GM18951 (cell line): ENCODE results near the gene WNK1.

Experiments used
- POLR2A ChIP-seq: IDR thresholded peaks from 4 replicates; pipeline ENCODE4 v1.6.1; 2011; ENCODE audit warnings: mild to moderate bottlenecking; ENCODE audit not compliant: insufficient read length, insufficient read depth; ENCODE audit errors: extremely low read depth
- in situ Hi-C: fragments of 300-500 bp; cut with MboI; formaldehyde crosslinking; loops from one replicate; pipeline ENCODE4 v1.12.0; 2022; ENCODE audit warnings: low sequenced_read_pairs, mixed read lengths, inconsistent platforms; ENCODE audit not compliant: unreplicated experiment

The WNK1 gene

DNA sequence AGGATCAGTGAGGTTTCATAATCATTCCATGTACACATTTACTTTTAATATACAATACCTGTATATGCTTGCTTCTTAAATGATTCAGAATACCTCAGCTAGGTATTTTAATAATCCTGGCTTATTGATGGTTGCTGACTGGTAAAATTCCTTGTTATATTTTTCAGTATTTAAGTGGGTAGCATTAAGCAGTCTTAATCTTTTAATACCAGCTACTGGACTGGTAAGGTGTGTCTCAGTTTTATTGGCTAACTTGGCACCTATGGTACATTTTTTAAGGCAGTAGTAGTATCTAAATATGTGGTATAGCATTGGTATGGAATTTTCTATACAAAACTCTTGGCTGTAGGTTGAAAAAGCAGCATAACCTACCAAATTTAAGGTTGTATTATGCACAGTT is 100.5 kb downstream of the WNK1 start:
- TF ChIP-seq POLR2A: no peak
- in situ Hi-C loops: no loop called here

DNA sequence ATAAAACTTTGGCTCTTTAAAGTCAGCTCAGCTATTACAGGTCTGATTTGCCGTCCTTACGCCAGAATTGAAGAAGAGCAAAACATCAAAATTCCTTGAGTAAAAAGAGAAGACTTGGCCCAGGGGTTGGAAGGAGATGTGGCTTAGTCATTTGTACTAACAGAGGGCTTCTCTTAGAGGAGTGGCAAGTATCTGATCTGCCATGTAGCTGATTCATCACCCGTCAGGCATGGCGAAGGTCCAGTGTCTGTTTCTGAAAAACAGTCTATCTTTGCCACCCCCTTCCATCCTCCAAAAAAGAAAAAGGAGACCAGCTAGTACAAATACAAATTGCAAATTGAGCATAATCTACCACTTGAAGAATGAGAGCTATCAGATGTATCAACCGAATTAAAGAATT is 105.2 kb downstream of the WNK1 start:
- no peak for TF ChIP-seq POLR2A
- in situ Hi-C loops: no loop called here

DNA sequence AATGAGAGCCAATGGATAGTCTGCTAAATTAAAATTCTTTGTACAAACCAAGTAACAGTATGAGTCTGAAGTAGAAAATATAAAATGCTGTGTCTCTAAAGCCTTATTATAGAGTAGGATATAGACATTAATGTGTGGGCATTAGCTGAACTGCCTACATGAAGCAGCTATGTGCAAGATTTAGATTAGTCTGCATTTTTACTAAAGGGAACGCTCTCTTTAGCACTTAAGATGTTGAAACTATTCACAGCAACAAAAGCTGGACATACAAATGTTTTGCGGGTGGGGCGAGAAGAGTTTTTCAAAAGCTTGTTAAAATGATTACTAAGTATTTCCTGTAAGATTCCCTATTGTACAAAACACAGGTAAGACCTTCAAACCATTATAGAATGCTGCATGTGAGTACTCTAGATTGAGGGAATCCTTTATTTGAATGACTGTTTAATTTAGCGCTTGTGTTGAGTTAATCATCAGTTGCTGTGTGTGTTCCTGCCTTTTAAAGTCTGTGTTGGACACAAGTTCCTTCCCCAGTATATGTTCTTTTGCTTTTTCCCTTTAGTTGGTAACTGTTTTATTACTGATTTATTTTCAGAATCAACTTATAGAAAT is 110.0 kb downstream of the WNK1 start:
- in situ Hi-C loops: no loop called here

GRCh38 chr12:863285-863684 is 110.9 kb downstream of the WNK1 start:
- in situ Hi-C loops: no loop called here
- no peak for TF ChIP-seq POLR2A

More for the DNA sequence above, 110.0 kb downstream of the WNK1 start:
- no peak for TF ChIP-seq POLR2A

DNA sequence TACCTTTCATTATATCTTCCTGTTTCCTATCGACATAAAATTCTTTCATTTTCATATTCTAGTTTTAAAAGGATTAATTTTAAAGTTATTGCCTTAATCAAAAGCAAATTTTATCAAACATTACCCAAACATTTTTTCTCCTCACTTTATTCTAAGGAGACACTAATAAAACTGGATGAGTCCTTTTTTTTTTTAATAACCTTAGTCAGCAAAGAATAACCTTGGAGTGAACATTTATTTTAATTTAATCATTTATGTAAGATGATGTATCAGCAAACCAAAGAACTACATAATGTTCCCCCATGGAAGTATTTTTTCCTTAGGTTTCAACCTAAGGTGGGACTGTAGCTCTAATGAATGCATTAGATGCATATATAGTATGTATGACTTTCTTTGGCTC is 113.2 kb downstream of the WNK1 start:
- TF ChIP-seq POLR2A: no peak
- in situ Hi-C loops: no loop called here

DNA sequence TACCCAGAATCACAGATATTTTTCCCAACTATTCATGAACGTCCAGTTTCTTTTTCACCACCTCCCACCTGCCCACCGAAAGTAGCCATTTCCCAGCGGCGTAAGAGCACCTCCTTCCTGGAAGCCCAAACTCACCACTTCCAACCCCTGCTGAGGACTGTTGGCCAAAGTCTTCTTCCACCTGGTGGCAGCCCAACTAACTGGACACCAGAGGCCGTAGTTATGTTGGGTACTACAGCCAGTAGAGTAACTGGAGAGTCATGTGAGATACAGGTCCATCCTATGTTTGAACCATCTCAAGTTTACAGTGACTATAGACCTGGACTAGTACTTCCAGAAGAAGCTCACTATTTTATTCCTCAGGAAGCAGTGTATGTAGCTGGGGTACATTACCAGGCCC is 115.5 kb downstream of the WNK1 start:
- in situ Hi-C loops: no loop called here
- TF ChIP-seq POLR2A: no peak

- TF ChIP-seq POLR2A: no peak
- in situ Hi-C loops: no loop called here
Measured at GRCh38 chr12:868722-869121, 116.3 kb downstream of the WNK1 start.

- in situ Hi-C loops: no loop called here
- TF ChIP-seq POLR2A: no peak
Measured at GRCh38 chr12:870378-870777, 118.0 kb downstream of the WNK1 start.

- in situ Hi-C loops: no loop called here
- TF ChIP-seq POLR2A: no peak
Measured at GRCh38 chr12:873954-874353, 121.6 kb downstream of the WNK1 start.

GRCh38 chr12:879641-880040 is 127.3 kb downstream of the WNK1 start:
- in situ Hi-C loops: no loop called here
- TF ChIP-seq POLR2A: no peak

DNA sequence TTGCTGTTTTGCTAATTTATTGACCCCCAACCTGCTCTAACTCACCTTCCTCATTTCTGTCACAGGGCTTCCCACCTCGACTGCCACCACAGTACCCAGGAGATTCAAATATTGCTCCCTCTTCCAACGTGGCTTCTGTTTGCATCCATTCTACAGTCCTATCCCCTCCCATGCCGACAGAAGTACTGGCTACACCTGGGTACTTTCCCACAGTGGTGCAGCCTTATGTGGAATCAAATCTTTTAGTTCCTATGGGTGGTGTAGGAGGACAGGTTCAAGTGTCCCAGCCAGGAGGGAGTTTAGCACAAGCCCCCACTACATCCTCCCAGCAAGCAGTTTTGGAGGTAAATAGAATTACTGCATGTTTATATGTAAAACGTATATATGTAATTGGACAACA is 128.3 kb downstream of the WNK1 start:
- in situ Hi-C loops: no loop called here
- no peak for TF ChIP-seq POLR2A

DNA sequence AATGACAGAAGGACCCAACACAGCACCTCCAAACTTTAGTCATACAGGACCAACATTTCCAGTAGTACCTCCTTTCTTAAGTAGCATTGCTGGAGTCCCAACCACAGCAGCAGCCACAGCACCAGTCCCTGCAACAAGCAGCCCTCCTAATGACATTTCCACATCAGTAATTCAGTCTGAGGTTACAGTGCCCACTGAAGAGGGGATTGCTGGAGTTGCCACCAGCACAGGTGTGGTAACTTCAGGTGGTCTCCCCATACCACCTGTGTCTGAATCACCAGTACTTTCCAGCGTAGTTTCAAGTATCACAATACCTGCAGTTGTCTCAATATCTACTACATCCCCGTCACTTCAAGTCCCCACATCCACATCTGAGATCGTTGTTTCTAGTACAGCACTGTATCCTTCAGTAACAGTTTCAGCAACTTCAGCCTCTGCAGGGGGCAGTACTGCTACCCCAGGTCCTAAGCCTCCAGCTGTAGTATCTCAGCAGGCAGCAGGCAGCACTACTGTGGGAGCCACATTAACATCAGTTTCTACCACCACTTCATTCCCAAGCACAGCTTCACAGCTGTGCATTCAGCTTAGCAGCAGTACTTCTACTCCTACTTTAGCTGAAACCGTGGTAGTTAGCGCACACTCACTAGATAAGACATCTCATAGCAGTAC is 132.5 kb downstream of the WNK1 start:
- TF ChIP-seq POLR2A: no peak
- in situ Hi-C loops: no loop called here

DNA sequence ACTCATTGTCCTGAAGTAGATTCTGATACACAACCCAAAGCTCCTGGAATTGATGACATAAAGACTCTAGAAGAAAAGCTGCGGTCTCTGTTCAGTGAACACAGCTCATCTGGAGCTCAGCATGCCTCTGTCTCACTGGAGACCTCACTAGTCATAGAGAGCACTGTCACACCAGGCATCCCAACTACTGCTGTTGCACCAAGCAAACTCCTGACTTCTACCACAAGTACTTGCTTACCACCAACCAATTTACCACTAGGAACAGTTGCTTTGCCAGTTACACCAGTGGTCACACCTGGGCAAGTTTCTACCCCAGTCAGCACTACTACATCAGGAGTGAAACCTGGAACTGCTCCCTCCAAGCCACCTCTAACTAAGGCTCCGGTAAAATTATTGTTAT is 133.3 kb downstream of the WNK1 start:
- TF ChIP-seq POLR2A: no peak
- in situ Hi-C loops: no loop called here

GRCh38 chr12:886206-886605 is 133.8 kb downstream of the WNK1 start:
- in situ Hi-C loops: no loop called here
- TF ChIP-seq POLR2A: no peak
